LNCAP (cell line): ENCODE data around the gene SCAF11.

Experiments
- TF ChIP-seq, protein P1 (sequence below): fragments of 450-650 bp; IDR thresholded peaks from 2 replicates; pipeline ENCODE4 v1.5.1; 2017; ENCODE audit warnings: mild to moderate bottlenecking

Gene SCAF11

DNA sequence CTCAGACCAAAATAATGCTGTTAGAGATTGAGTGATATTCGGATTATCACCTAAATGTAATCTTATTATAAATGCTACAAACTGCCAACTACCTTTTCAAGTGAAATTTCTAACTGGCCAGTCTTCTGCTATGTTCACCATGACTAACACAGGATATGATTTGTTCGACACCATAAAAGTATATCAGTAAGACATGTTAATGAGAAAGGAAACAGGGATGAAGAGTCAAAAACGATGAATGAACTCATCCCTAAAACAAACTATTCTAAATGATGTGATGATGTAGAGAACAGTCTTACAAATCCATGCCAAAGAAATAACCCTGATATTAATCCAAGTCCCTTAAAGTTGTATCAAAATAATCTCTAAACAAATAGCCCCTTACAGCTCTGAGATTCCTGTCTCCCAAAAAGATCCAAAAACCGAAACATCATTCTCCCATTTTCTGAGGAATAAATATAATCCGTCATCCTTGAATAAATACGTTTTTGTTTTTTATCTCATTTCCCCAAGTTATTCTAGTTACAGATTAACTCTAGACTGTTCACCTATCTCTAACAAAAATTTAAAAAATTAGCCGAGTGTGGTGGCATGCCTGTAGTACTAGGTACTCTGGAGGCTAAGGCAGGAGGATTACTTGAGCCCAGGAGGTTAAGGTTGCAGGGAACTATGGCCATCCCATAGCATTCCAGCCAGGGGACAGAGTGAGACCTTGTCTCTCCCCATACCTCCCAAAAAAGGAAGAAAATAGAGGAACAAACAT lies 9.1 kb downstream of the SCAF11 start:
- TF ChIP-seq, protein P1, sequence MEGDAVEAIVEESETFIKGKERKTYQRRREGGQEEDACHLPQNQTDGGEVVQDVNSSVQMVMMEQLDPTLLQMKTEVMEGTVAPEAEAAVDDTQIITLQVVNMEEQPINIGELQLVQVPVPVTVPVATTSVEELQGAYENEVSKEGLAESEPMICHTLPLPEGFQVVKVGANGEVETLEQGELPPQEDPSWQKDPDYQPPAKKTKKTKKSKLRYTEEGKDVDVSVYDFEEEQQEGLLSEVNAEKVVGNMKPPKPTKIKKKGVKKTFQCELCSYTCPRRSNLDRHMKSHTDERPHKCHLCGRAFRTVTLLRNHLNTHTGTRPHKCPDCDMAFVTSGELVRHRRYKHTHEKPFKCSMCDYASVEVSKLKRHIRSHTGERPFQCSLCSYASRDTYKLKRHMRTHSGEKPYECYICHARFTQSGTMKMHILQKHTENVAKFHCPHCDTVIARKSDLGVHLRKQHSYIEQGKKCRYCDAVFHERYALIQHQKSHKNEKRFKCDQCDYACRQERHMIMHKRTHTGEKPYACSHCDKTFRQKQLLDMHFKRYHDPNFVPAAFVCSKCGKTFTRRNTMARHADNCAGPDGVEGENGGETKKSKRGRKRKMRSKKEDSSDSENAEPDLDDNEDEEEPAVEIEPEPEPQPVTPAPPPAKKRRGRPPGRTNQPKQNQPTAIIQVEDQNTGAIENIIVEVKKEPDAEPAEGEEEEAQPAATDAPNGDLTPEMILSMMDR, result no peak

DNA sequence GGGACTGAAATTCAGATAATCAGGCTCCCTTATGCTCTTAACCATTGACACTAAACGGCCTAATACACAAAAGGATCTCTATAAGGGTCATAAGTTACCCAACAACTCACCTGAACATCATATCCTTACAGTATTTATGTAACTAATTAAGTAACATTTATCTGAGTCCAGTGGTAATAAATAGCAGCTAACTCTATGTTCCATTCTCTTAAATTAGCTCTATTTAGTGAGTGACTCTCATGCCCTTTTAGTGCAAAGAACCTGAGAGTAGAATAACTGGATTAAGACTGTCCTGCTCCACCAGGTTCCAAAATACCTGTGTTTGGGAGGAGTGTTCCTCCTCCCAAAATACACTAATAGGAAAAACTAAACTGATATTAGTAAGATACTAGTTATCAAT lies 9.8 kb downstream of the SCAF11 start:
- TF ChIP-seq, protein P1, result no peak

DNA sequence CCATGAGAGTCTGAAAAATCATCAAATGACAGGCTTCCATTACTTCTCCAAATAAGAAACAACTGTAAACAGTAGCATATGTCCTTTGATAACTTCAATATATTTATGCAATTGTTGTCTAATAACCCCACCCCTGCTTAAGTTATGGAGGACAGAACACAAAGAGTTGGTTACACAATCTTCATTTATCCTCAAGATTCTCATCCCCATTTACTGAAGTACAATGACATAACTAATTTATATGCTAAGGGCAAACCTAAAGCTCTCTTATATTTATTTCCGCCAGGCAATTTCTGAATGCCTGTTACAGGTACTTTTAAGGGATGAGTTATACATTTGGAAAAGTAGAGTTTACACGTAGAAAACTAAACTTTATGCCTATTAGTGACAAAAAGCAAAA lies 12.3 kb downstream of the SCAF11 start:
- TF ChIP-seq, protein P1, result no peak

DNA sequence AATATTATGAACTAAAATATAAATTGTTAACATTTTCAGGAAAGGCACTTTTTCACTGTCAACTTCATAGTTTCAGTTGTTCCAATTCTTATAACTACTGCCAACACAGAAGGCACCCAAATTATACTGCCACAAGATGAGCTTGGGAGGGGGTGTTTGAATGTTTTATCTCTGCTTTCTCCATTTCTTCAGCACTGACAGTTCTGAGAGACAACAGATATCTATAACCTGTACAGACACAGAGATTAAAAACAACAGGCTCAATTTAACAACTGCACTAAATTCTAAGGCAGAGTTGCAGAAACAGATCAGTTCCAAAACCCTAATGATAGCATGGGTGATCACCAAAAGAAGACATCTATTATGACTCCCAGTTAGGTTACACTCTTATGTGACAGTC lies 12.8 kb downstream of the SCAF11 start:
- TF ChIP-seq, protein P1, result no peak

DNA sequence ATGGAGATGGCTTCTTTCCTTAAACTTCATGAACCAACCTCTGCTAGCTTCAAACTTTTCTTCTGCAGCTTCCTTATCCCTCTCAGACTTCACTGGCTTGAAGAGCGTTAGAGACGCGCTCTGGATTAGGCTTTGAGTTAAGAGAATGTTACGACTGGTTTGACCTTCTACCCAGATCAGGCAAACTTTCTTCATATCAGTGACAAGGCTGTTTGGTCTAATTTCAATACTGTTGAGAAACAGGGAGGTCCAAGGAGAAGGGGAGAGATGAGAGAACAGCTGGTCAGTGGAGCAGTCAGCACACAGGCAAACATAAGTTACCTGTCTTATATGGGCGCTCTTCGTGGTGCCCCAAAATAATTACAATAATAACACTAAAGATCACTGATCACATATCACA lies 14.9 kb downstream of the SCAF11 start:
- TF ChIP-seq, protein P1, result no peak

DNA sequence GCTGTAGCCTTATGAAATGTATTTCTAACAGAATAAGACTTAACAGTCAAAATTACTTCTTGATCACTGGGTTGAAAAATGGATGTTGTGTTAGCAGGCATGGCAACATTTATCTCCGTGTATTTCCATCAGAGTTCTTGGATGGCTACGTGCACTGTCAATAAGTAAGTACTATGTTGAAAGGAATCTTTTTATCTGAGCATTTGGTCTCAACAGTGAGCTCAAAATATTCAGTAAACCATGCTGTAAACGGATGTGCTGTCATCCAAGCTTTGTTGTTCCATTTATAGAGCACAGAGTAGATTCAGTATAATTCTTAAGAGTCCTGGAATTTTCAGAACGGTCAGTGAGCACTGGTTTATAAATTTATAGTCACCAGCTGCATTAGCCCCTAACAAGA lies 15.5 kb downstream of the SCAF11 start:
- TF ChIP-seq, protein P1, result no peak

DNA sequence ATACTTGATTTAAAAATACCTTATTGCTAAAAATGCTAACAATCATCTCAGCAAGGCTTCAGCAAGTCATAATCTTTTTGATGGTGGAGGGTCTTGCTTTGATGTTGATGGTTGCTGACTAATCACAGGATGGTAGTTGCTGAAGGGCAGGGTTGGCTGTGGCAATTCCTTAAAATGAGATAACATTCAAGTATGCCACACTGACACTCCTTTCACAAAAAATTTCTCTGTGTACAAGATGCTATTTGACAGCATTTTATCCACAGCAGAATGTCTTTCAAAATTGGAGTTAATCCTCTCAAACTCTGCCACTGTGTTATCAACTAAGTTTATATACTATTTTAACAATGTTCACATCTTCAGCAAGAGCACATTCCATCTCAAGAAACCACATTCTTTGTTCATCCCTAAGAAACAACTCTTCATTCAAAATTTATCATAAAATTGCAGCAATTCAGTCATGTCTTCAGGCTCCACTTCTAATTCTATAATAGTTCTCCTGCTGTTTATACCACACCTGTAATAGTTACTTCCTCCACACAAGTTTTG lies 16.1 kb downstream of the SCAF11 start:
- TF ChIP-seq, protein P1, result no peak
